Keratinocyte (primary cell): ENCODE data around the gene PTPRF. TPM values are rescaled to one million over a fixed set of nuclear protein-coding genes. Genes with fewer than 3 reads are reported as not detected.

ENCODE experiments used
- DNase-seq: peaks from one replicate; pipeline ENCODE4 v3.0.0-alpha.2; 2011; ENCODE audit warnings: low read depth, missing footprints, low spot score
- FAIRE-seq: peaks from 2 replicates; lab custom pipeline; 2011; peaks lifted over from hg19 to GRCh38; lab: Jason Lieb, UNC
- H2AFZ ChIP-seq: 2 replicates; pipeline ENCODE4 v1.6.0; 2012; ENCODE audit warnings: low read length, control low read depth, inconsistent platforms; ENCODE audit not compliant: control insufficient read depth
- H3K27ac ChIP-seq: 2 replicates; pipeline ENCODE4 v1.5.1; 2011; ENCODE audit warnings: low read length; ENCODE audit not compliant: control insufficient read depth, insufficient read depth
- H3K27me3 ChIP-seq: 3 replicates; pipeline ENCODE4 v1.6.0; 2011; ENCODE audit warnings: low read length; ENCODE audit not compliant: control insufficient read depth, insufficient read depth; ENCODE audit errors: extremely low read depth
- H3K36me3 ChIP-seq, 2 experiments: 2 replicates in 1 of 2; 3 replicates in 1 of 2; pipeline ENCODE4 v1.5.1; 2011; ENCODE audit warnings: low read length in 2 of 2, mild to moderate bottlenecking in 1 of 2; ENCODE audit not compliant: control insufficient read depth in 2 of 2, insufficient read depth in 2 of 2; ENCODE audit errors: extremely low read depth in 1 of 2
- H3K4me1 ChIP-seq: 3 replicates; pipeline ENCODE4 v1.5.1; 2011; ENCODE audit warnings: low read length; ENCODE audit not compliant: control insufficient read depth, insufficient read depth; ENCODE audit errors: extremely low read depth
- H3K4me2 ChIP-seq: 3 replicates; pipeline ENCODE4 v1.6.0; 2011; ENCODE audit warnings: low read depth, low read length; ENCODE audit not compliant: control insufficient read depth, insufficient read depth; ENCODE audit errors: extremely low read depth
- H3K4me3 ChIP-seq, 3 experiments: fragments of 200-600 bp in 1 of 3; sonication (generic) in 1 of 3; 2 replicates in 2 of 3; 3 replicates in 1 of 3; pipeline ENCODE4 v1.5.1; 2011 to 2016; ENCODE audit warnings: low read length in 3 of 3, mild to moderate bottlenecking in 3 of 3, control low read depth in 2 of 3, inconsistent platforms in 1 of 3, low read depth in 1 of 3, mixed read lengths in 1 of 3, mixed run types in 1 of 3, moderate library complexity in 1 of 3; ENCODE audit not compliant: control insufficient read depth in 2 of 3, insufficient read depth in 2 of 3; ENCODE audit errors: extremely low read depth in 1 of 3
- H3K79me2 ChIP-seq: 2 replicates; pipeline ENCODE4 v1.6.0; 2012; ENCODE audit warnings: low read length; ENCODE audit not compliant: control insufficient read depth, insufficient read depth
- H3K9ac ChIP-seq: 3 replicates; pipeline ENCODE4 v1.6.0; 2011; ENCODE audit warnings: low read length; ENCODE audit not compliant: control insufficient read depth, insufficient read depth; ENCODE audit errors: extremely low read depth
- H3K9me1 ChIP-seq: 3 replicates; pipeline ENCODE4 v1.6.0; 2011; ENCODE audit warnings: low read length; ENCODE audit not compliant: control insufficient read depth, insufficient read depth; ENCODE audit errors: extremely low read depth
- H3K9me3 ChIP-seq: 2 replicates; pipeline ENCODE4 v1.5.1; 2012; ENCODE audit warnings: low read depth, low read length; ENCODE audit not compliant: control insufficient read depth
- H4K20me1 ChIP-seq: 3 replicates; pipeline ENCODE4 v1.6.0; 2011; ENCODE audit warnings: low read length; ENCODE audit not compliant: control insufficient read depth, insufficient read depth; ENCODE audit errors: extremely low read depth
- EZH2 ChIP-seq: IDR thresholded peaks from one replicate; pipeline ENCODE4 v1.6.1; 2012; ENCODE audit warnings: inconsistent platforms, mild to moderate bottlenecking, low read length, moderate library complexity
- dilution Hi-C: fragments of 300-500 bp; cut with MboI; formaldehyde crosslinking; loops from one replicate; pipeline ENCODE4 v1.7.0; 2020; ENCODE audit warnings: low sequenced_read_pairs; ENCODE audit not compliant: extremely low pct_ligation_motif_present
- polyA plus RNA-seq, 5 experiments: library from polyadenylated mRNA; depleted of rRNA in 3 of 5; stranded (reverse) in 3 of 5; stranded (forward) in 1 of 5; unstranded in 1 of 5; fragments of >200 nt; gene quantifications; 1 replicate in 1 of 5; 2 replicates in 3 of 5; 3 replicates in 1 of 5; pipeline versions ENCODE4 v1.2.1 to v1.2.3, GENCODE V29; 2011 to 2012; ENCODE audit warnings: missing spikeins in 2 of 5, low read depth in 1 of 5, low replicate concordance in 1 of 5
- TF ChIP-seq, protein P1 (sequence below), 3 experiments: IDR thresholded peaks in 1 of 3; conservative IDR thresholded peaks in 1 of 3; optimal IDR thresholded peaks in 1 of 3; 2 replicates in 2 of 3; 3 replicates in 1 of 3; pipeline versions ENCODE3 to v1.5.1; 2011; ENCODE audit warnings: low read length in 3 of 3, mild to moderate bottlenecking in 3 of 3, moderate library complexity in 2 of 3, control low read depth in 1 of 3, inconsistent platforms in 1 of 3; ENCODE audit not compliant: insufficient read depth in 2 of 3; ENCODE audit errors: extremely low read depth in 1 of 3

Gene PTPRF
- polyA plus RNA-seq, 1 donor (not counting 4 experiments of a cell fraction or from before 2014, with no cell fraction given), result 161 TPM

DNA sequence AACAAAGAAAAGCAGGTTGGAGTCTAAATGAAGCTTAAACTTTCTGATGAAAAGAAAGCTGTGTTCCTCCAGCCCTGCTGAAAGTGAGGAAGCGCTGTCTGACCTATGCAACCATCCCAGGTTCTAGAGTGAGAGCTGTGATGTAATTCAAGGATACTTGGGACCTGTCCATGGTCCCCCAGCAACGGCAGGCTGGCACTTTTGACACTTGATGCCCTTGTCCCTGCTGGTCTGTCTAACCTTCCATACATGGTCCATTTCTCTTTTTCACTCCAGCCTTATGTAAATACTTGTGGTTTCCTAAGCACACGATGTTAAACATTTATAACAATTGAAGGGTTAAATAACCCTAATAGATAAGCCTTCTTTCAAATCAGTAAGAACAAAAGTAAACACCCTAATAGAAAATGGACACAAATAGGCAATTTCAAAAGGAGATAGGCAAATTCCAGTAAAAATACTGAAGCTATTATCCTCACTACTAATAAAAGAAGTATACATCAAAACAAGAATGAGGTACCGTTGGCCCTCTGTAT, 101.5 kb downstream of the PTPRF start:
- H3K27ac ChIP-seq, result no peak overlapping the region
- DNase-seq (no peak), FAIRE-seq (no peak)
- H3K27me3 ChIP-seq, result no peaks in the 10 kb centered on the region
- no peak overlapping the region for H3K4me3 ChIP-seq
- H3K4me1 ChIP-seq, result peaks cover 6% of the 10 kb centered on the region
- TF ChIP-seq, protein P1, sequence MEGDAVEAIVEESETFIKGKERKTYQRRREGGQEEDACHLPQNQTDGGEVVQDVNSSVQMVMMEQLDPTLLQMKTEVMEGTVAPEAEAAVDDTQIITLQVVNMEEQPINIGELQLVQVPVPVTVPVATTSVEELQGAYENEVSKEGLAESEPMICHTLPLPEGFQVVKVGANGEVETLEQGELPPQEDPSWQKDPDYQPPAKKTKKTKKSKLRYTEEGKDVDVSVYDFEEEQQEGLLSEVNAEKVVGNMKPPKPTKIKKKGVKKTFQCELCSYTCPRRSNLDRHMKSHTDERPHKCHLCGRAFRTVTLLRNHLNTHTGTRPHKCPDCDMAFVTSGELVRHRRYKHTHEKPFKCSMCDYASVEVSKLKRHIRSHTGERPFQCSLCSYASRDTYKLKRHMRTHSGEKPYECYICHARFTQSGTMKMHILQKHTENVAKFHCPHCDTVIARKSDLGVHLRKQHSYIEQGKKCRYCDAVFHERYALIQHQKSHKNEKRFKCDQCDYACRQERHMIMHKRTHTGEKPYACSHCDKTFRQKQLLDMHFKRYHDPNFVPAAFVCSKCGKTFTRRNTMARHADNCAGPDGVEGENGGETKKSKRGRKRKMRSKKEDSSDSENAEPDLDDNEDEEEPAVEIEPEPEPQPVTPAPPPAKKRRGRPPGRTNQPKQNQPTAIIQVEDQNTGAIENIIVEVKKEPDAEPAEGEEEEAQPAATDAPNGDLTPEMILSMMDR (optimal IDR thresholded peaks at IDR 0.05 in 1 of 3, IDR thresholded peaks at IDR 0.05 in 1 of 3, conservative IDR thresholded peaks at IDR 0.05 in 1 of 3; ENCODE audit: extremely low read depth in 1 of 3, insufficient read depth in 2 of 3, low read length in 3 of 3), result no peak
- TF ChIP-seq EZH2, result no peak
- H4K20me1 ChIP-seq, result no peaks in the 10 kb centered on the region
- H2AFZ ChIP-seq, result no peak overlapping the region
- dilution Hi-C loops, result no loop called here
- H3K79me2 ChIP-seq, result no peaks in the 10 kb centered on the region
- H3K9ac ChIP-seq, result no peak overlapping the region
- no peaks in the 10 kb centered on the region for H3K9me3 ChIP-seq
- peaks cover 0 to 6% of the 10 kb centered on the region in 2 experiments for H3K36me3 ChIP-seq
- no peaks in the 10 kb centered on the region for H3K9me1 ChIP-seq
- no peak overlapping the region for H3K4me2 ChIP-seq

DNA sequence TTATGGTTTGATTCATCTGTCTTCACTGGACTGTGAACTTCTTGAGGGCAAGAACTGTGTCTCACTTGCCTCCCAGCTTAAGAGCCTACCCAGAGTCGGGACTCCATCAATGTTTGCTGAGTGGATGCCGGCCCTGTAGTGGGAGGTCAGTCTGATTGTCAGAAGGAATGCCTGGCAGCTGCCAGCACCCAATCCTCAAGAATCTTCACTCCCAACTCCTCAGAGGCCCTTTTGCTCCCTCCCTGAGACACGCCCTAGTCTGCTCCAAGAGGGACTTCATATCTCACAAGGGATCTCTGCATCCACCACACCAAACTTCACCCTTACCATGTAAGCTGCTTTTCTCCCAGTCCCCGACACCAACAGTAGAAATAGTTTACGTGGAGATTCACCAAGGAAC, 104.0 kb downstream of the PTPRF start:
- DNase-seq (no peak), FAIRE-seq (no peak)
- Histone ChIP-seq H3K4me3 (no peak overlapping the region), H3K9ac (no peak overlapping the region), H3K9me1 (no peaks in the 10 kb centered on the region), H4K20me1 (no peaks in the 10 kb centered on the region), H3K79me2 (no peaks in the 10 kb centered on the region), H3K4me1 (peaks cover 6% of the 10 kb centered on the region), H3K9me3 (no peaks in the 10 kb centered on the region), H3K36me3 (peaks cover 0 to 6% of the 10 kb centered on the region in 2 experiments), H3K27ac (no peak overlapping the region), H2AFZ (no peak overlapping the region), H3K4me2 (no peak overlapping the region), H3K27me3 (no peaks in the 10 kb centered on the region)
- dilution Hi-C loops, result no loop called here
- TF ChIP-seq EZH2, result no peak
- TF ChIP-seq, protein P1 (optimal IDR thresholded peaks at IDR 0.05 in 1 of 3, IDR thresholded peaks at IDR 0.05 in 1 of 3, conservative IDR thresholded peaks at IDR 0.05 in 1 of 3; ENCODE audit: extremely low read depth in 1 of 3, insufficient read depth in 2 of 3, low read length in 3 of 3), result no peak
